NCI-H524 (cell line): Measurements from ENCODE around the gene IL27RA.

Source experiments
- DNase-seq, 2 experiments: peaks; one replicate each; lab custom pipeline; 2025; lab: John Stamatoyannopoulos, UW

The IL27RA gene

DNA sequence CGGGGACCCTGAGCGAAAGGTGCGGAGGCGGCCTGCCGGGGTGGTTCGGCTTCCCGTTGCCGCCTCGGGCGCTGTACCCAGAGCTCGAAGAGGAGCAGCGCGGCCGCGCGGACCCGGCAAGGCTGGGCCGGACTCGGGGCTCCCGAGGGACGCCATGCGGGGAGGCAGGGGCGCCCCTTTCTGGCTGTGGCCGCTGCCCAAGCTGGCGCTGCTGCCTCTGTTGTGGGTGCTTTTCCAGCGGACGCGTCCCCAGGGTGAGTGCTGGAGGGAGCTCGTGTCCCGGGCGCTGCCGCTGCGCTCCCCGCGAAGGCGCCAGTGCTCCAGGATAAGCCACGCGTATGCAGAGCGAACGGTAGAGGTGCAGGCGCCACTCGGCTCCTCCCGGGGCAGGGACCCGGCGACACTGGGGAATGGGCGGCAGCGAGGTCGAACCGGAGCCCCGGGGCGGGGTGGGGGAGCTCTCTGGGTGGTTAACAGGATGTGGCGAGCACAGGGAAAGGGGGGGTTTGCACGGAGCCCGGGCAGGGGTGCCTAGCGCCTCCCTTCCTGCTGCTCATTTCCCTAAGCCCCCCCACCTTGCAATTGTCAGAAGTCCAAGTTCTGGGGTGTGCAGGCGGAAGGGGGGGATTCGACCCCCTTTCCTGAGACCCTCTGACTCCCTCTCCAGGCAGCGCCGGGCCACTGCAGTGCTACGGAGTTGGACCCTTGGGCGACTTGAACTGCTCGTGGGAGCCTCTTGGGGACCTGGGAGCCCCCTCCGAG, at the start of gene IL27RA:
TSS of gene IL27RA (plus strand) at position 44 of the 762 bp plus-strand sequence. CDS start at position 155, 111 bp downstream.
- peak; percentile 62 to 73 for DNase-seq

GRCh38 chr19:13981988-13982501, 49.5 kb upstream of the IL27RA start:
- DNase-seq, result no peak

DNA sequence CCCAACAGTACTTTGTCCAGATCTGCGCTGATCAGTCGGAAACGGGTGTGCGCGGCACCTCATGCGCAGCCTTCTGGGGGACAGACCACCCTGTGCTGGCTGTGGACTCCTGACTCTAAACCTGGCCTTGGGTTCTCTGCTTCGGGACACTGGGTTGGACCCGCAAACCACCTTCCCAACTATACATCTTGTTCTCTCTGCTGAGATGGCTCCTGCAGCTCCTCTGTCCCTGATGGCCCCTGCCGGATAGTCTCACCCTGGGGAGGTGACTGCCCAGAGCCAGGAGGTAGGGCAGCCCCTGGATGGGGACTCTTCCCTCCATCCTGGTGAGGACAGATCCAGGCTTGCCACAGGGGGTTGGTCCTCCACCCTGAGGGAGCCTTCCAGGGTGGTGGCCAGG, 48.8 kb upstream of the IL27RA start:
- DNase-seq, result no peak

GRCh38 chr19:13983213-13983889, 48.2 kb upstream of the IL27RA start:
- DNase-seq, result peak in 1 of 2 experiments; percentile 44

DNA sequence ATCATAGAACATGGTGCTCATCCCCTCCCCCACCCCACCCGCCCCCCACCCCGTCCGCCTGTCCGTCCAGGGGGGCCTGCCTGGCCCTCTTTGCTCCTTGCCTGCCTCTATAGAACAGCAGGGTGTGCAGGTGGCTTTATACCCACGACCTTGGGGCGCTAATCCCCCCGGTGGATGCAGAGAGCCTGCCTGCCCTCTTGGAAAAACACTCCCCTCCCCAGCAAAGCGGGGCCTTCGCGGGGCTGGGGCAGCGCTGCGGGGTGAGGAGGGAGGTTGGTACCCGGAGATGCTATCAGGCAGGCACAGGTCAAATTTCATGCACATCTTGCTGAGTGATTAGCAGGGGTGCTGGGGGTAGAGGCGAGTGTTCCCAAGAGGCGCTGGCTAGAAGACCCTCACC, 47.4 kb upstream of the IL27RA start:
- DNase-seq, result peak; percentile 10 to 42

GRCh38 chr19:13984875-13985741, 46.5 kb upstream of the IL27RA start:
- DNase-seq, result no peak

DNA sequence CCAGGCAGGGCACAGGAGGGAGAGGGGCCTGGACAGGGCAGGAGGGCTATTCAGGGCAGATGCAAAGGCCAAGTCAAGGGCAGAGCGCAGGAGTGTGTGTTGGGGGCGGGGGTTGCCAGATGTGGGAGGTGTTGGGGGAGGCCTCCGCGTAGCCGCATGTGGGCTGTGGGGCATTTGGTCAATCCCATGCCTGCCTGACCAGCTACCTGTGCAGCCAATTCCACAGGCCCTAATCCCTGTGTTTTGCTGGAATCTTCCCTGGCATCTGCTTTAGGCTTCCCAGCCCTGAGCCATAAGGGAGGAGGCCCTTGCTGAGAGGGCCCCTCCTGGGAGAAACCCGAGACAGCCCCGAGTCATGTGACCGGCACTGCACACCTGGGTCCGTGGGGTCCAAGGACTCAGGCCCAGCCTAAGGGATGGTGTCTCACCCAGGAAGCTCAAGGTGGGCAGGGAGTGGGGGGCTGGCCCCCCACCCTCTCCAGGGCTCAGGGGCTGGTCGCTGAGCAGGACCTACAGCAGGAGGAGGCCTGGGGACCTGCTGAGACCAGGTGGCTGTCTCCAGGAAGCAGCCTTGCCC, 45.7 kb upstream of the IL27RA start:
- peak; percentile 39 to 73 for DNase-seq

GRCh38 chr19:13986348-13986904, 45.1 kb upstream of the IL27RA start:
- peak; percentile 61 to 67 for DNase-seq

DNA sequence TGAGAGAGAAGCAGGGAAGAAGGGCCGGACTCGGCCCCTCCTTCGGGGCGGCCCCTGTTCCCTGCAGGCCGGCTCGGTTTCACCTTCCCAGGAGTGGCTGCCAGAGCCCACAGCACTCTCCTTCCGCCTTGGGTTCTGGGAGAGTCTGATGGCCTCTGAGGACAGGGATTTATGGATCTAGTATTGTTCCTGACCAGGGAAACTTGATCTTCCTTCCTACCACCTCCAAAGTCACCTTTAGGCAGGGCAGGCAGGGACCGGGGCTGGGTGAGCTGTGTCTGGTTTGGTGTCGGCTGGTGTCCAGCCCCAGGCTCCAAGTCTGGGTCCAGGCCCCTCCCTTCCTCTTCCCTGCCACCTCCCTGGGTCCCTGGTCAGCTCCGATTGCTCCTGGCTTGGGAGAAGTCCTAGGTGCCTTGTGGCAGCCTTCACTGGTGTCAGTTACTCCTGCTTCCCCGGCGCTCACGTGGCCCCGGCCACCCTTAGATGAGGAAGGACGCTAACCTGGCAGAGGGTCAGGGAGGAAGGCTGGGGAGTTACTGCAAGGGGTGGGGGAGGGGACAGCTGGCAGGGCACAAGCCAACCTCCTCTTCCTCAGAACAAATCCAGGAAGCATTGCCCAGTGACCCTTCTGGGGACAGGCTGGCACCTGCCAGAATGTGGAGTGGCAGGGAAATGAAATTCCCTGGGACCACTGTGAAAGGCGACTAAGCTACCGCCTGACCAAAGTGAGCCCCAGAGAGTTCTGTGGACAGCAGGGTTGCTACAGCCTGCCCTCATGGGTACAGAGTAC, 44.3 kb upstream of the IL27RA start:
- DNase-seq, result no peak

- no peak for DNase-seq
Measured at GRCh38 chr19:13989487-13989886, 42.1 kb upstream of the IL27RA start.

GRCh38 chr19:13990085-13990484, 41.5 kb upstream of the IL27RA start:
- no peak for DNase-seq

DNA sequence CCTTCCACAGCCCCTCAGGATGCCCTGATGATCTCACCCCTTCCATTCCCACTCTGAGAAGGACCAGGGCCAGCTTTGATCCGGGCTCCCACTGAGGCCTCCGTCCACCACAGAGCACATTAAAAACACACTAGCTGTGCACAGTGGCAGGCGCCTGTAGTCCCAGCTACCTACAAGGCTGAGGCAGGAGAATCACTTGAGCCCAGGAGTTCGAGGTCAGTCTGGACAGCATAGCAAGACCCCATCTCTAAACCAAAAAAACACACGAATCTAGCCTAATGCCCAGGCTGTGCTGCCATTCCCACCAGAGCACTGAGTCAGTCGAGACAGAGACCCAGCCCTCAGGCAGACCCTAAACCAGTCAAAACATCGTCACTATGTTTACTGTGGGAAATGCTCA, 39.5 kb upstream of the IL27RA start:
- no peak for DNase-seq

DNA sequence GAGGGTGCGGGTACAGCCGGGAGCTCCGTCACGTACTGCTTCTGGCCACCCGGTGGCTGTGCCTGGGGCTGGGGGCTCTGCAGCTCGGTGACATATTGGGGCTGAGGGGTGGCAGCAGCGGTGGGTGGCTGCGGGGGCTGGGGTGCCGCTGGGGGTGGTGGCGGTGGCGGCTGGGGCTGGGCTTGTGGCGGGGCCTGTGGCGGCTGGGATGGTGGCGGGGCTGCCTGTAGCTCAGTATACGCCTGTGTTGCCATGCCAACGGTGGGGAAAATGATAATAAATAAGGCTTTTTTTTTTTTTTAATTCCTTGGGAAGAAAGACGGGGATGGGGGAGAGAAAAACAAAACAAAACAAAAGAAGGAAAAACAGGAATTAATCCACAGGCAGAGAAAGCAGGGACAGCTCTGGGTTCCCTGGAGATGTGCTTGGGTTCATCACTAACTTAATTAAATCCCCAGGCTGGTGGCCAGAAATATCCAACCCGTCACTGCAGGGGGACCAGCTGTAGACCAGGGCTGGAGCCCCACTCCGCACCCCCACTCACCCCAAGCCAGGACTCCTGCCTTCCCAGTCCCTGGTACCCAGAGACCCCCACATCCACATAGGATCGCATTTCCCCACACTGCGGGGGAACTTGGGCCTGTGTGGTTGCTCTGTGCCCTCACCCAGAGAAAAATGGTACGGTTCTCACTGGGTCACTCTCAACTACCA, 37.8 kb upstream of the IL27RA start:
- no peak for DNase-seq

DNA sequence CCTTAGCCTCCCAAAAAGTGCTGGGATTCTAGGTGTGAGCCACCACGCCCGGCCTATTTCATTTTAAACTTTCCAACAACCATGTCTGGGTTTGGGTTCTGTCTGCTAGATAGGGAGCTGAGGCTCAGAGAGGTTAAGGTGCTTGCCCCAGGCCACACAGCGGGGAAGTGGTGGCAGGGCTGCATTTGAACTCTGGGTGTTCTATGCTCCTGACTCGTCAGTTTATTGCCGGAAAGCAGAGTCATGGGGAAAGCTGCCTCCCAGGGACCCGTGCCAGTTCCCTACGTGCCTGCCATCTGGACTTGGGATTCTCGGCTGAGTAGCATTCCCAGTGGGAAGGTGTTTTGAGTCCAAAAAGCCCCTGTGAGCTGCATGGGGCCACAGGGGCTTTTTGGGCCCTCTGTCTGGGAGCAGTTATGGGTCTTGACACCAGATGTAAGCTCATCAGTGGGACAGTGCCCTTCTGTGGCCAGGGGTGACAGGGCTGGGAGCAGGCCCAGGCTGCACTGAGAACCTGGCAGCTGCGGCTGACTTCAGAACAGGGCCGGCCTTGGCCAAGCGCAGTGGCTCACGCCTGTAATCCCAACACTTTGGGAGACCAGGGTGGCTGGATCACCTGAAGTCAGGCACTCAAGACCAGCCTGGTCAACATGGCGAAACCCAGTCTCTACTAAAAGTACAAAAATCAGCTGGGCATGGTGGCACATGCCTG, 36.4 kb upstream of the IL27RA start:
- peak in 1 of 2 experiments; percentile 13 for DNase-seq

GRCh38 chr19:13995878-13996765, 35.4 kb upstream of the IL27RA start:
- DNase-seq, result no peak

- DNase-seq, result no peak
Measured at GRCh38 chr19:13996928-13997630, 34.5 kb upstream of the IL27RA start.

- no peak for DNase-seq
Measured at GRCh38 chr19:13997631-13997962, 34.0 kb upstream of the IL27RA start.

- no peak for DNase-seq
Measured at GRCh38 chr19:13998426-13998825, 33.1 kb upstream of the IL27RA start.
